HepG2 (cell line): ENCODE measurements around the gene BMF. TPM values are rescaled to one million over a fixed set of nuclear protein-coding genes. Genes with fewer than 3 reads are reported as not detected.

Experiments
- DNMT3B ChIP-seq: conservative IDR thresholded peaks from 2 replicates; pipeline ENCODE4 v1.6.1; 2016; ENCODE audit warnings: missing biosample characterization, control low read depth
- ELF1 ChIP-seq: sonication (generic); formaldehyde crosslinking; IDR thresholded peaks from 2 replicates; pipeline ENCODE4 v1.4.0; 2020; ENCODE audit warnings: missing genetic modification reagents
- GTF3A ChIP-seq: sonication (generic); formaldehyde crosslinking; conservative IDR thresholded peaks from 2 replicates; pipeline ENCODE4 v1.4.0; 2020; ENCODE audit warnings: mild to moderate bottlenecking, missing genetic modification reagents
- HDAC1 ChIP-seq: sonication (generic); formaldehyde crosslinking; IDR thresholded peaks from 2 replicates; pipeline ENCODE4 v1.5.1; 2020; ENCODE audit warnings: mild to moderate bottlenecking, missing genetic modification reagents
- IRF2 ChIP-seq: IDR thresholded peaks from 2 replicates; pipeline ENCODE4 v1.6.1; 2018; ENCODE audit warnings: missing genetic modification reagents, missing compliant biosample characterization
- IRX3 ChIP-seq: sonication (generic); formaldehyde crosslinking; IDR thresholded peaks from 2 replicates; pipeline ENCODE4 v1.8.1; 2023; ENCODE audit warnings: mild to moderate bottlenecking, low read depth, missing genetic modification reagents, borderline replicate concordance
- KDM2A ChIP-seq: sonication (generic); formaldehyde crosslinking; IDR thresholded peaks from 2 replicates; pipeline ENCODE4 v1.4.0; 2020; ENCODE audit warnings: low read depth, missing genetic modification reagents, borderline replicate concordance
- KLF9 ChIP-seq: IDR thresholded peaks from 2 replicates; pipeline ENCODE4 v1.6.1; 2016; ENCODE audit warnings: low read depth
- PRDM15 ChIP-seq: sonication (generic); formaldehyde crosslinking; IDR thresholded peaks from 2 replicates; pipeline ENCODE4 v1.4.0; 2020; ENCODE audit warnings: missing genetic modification reagents
- SNRNP70 ChIP-seq: fragments of 200-400 bp; formaldehyde crosslinking; IDR thresholded peaks from 2 replicates; pipeline ENCODE4 v1.6.1; 2017; ENCODE audit warnings: mild to moderate bottlenecking, low read depth, low read length, moderate library complexity
- XBP1 ChIP-seq: sonication (generic); formaldehyde crosslinking; IDR thresholded peaks from 2 replicates; pipeline ENCODE4 v1.5.0; 2020; ENCODE audit warnings: missing genetic modification reagents
- ZBTB46 ChIP-seq: sonication (generic); formaldehyde crosslinking; IDR thresholded peaks from 2 replicates; pipeline ENCODE4 v1.4.0; 2020; ENCODE audit warnings: mild to moderate bottlenecking, missing genetic modification reagents, borderline replicate concordance
- ZNF264 ChIP-seq: sonication (generic); formaldehyde crosslinking; IDR thresholded peaks from 2 replicates; pipeline ENCODE4 v1.4.0; 2020; ENCODE audit warnings: missing genetic modification reagents
- ZNF354B ChIP-seq: sonication (generic); formaldehyde crosslinking; IDR thresholded peaks from 2 replicates; pipeline ENCODE4 v1.8.0; 2022; ENCODE audit warnings: mild to moderate bottlenecking, missing genetic modification reagents
- ZNF512B ChIP-seq: sonication (generic); formaldehyde crosslinking; IDR thresholded peaks from 2 replicates; pipeline ENCODE4 v1.5.1; 2020; ENCODE audit warnings: missing genetic modification reagents, mild to moderate bottlenecking, borderline replicate concordance
- ZNF577 ChIP-seq: sonication (generic); formaldehyde crosslinking; IDR thresholded peaks from 2 replicates; pipeline ENCODE4 v1.4.0; 2020; ENCODE audit warnings: mild to moderate bottlenecking, low read depth, missing genetic modification reagents, borderline replicate concordance
- ZNF777 ChIP-seq: sonication (generic); formaldehyde crosslinking; IDR thresholded peaks from 2 replicates; pipeline ENCODE4 v1.4.0; 2020; ENCODE audit warnings: missing genetic modification reagents
- ZNF883 ChIP-seq: sonication (generic); formaldehyde crosslinking; IDR thresholded peaks from 2 replicates; pipeline ENCODE4 v1.5.1; 2020; ENCODE audit warnings: mild to moderate bottlenecking, missing genetic modification reagents; ENCODE audit errors: not compliant biosample characterization
- ZSCAN29 ChIP-seq: sonication (generic); formaldehyde crosslinking; conservative IDR thresholded peaks from 2 replicates; pipeline ENCODE4 v1.4.0; 2020; ENCODE audit warnings: mild to moderate bottlenecking, missing genetic modification reagents
- polyA plus RNA-seq, 8 experiments: library from polyadenylated mRNA; depleted of rRNA in 3 of 8; stranded (reverse) in 7 of 8; unstranded in 1 of 8; fragments of >200 nt; fragmentation: Illumina TruSeq in 4 of 8; extraction: Trizol in 4 of 8; gene quantifications; 2 replicates each; pipeline versions ENCODE4 v1.2.1 to v1.2.3, GENCODE V29; 2011 to 2016; ENCODE audit warnings: low read depth in 4 of 8, missing spikeins in 1 of 8, mixed read lengths in 1 of 8; ENCODE audit not compliant: insufficient read depth in 1 of 8
- total RNA-seq, 5 experiments: library from RNA; depleted of rRNA; stranded (reverse); fragments of >200 nt; fragmentation: Illumina TruSeq; extraction: Trizol; gene quantifications; 2 replicates each; pipeline ENCODE4 v1.2.3, GENCODE V29; 2016; ENCODE audit warnings: low read depth in 1 of 5

Gene BMF
- total and polyA plus RNA-seq, 2 of the 13 experiments (the other 11 are each of a cell fraction or from before 2014, with no cell fraction given), result 8.7 to 15.9 TPM

- TF ChIP-seq ZNF512B (CRISPR knock-in tag), result no peak
- TF ChIP-seq ZNF577 (CRISPR knock-in tag), result no peak
- 0 out of 2 replicates have a peak, but pooled peaks have one; percentile 47 for TF ChIP-seq ZNF264 (CRISPR knock-in tag)
- peak; percentile 68 for TF ChIP-seq HDAC1 (CRISPR knock-in tag)
- TF ChIP-seq ZNF777, result no peak
- TF ChIP-seq SNRNP70, result no peak
- TF ChIP-seq IRF2 (CRISPR knock-in tag), result peak; percentile 67; the same call in 1 of the 2 replicates
- TF ChIP-seq IRX3 (CRISPR knock-in tag), result no peak
- 0 out of 2 replicates have a peak, but pooled peaks have one; percentile 30 for TF ChIP-seq ZNF354B
- TF ChIP-seq XBP1 (CRISPR knock-in tag), result no peak
- TF ChIP-seq ZBTB46 (CRISPR knock-in tag), result no peak
- no peak for TF ChIP-seq ZNF883 (CRISPR knock-in tag)
- peak; percentile 78 for TF ChIP-seq KDM2A (CRISPR knock-in tag)
- peak; percentile 58; the same call in 1 of the 2 replicates for TF ChIP-seq DNMT3B (CRISPR knock-in tag)
- 0 out of 2 replicates have a peak, but pooled peaks have one; percentile 64 for TF ChIP-seq ZSCAN29 (CRISPR knock-in tag)
- peak; percentile 42 for TF ChIP-seq ELF1 (CRISPR knock-in tag)
- TF ChIP-seq GTF3A (CRISPR knock-in tag), result 0 out of 2 replicates have a peak, but pooled peaks have one; percentile 66
- TF ChIP-seq KLF9 (CRISPR knock-in tag), result peak; percentile 72; the same call in 1 of the 2 replicates
- TF ChIP-seq PRDM15 (CRISPR knock-in tag), result 0 out of 2 replicates have a peak, but pooled peaks have one; percentile 44
Measured at GRCh38 chr15:40108855-40109735, at the start of gene BMF (continued).
